Neural crest cell (in vitro differentiated cells): ENCODE measurements around the gene GIMAP8. TPM values are rescaled to one million over a fixed set of nuclear protein-coding genes. Genes with fewer than 3 reads are reported as not detected.

ENCODE experiments used
- DNase-seq: peaks from one replicate; pipeline ENCODE4 v3.0.0; 2021; ENCODE audit warnings: low read depth, mixed read lengths, low spot score
- H3K27ac Mint-ChIP-seq: one replicate; pipeline ENCODE4 v1.8.0; 2021; ENCODE audit warnings: mild to moderate bottlenecking, mixed read lengths; ENCODE audit not compliant: unreplicated experiment
- H3K27me3 Mint-ChIP-seq: 2 replicates; pipeline ENCODE4 v1.8.0; 2021; ENCODE audit warnings: low read depth, mild to moderate bottlenecking, mixed read lengths
- H3K36me3 Mint-ChIP-seq: 2 replicates; pipeline ENCODE4 v1.8.0; 2021; ENCODE audit warnings: low read depth, mild to moderate bottlenecking, mixed read lengths
- H3K4me1 Mint-ChIP-seq: 2 replicates; pipeline ENCODE4 v1.8.0; 2021; ENCODE audit warnings: mixed read lengths
- H3K4me3 Mint-ChIP-seq: one replicate; pipeline ENCODE4 v1.8.0; 2021; ENCODE audit warnings: mild to moderate bottlenecking, mixed read lengths
- H3K9me3 Mint-ChIP-seq: 2 replicates; pipeline ENCODE4 v1.8.0; 2021; ENCODE audit warnings: mixed read lengths
- total RNA-seq: library from RNA; stranded (reverse); gene quantifications from 2 replicates; pipeline ENCODE4 v1.2.1, GENCODE V29; 2021
- TF ChIP-seq, protein P1 (sequence below): fragments of 200-600 bp; sonication (generic); conservative IDR thresholded peaks from 2 replicates; pipeline ENCODE4 v1.5.0; 2021; ENCODE audit warnings: antibody characterized with exemption, mild to moderate bottlenecking

GIMAP8 gene
- total RNA-seq, 1 donor from 2014 or later, result not detected

GRCh38 chr7:150444674-150445365, 5.6 kb upstream of the GIMAP8 start:
- H3K4me1 Mint-ChIP-seq, result peaks cover 4% of the 10 kb centered on the region
- H3K27me3 Mint-ChIP-seq, result no peaks in the 10 kb centered on the region
- peaks cover 6% of the 10 kb centered on the region for H3K9me3 Mint-ChIP-seq
- TF ChIP-seq, protein P1, sequence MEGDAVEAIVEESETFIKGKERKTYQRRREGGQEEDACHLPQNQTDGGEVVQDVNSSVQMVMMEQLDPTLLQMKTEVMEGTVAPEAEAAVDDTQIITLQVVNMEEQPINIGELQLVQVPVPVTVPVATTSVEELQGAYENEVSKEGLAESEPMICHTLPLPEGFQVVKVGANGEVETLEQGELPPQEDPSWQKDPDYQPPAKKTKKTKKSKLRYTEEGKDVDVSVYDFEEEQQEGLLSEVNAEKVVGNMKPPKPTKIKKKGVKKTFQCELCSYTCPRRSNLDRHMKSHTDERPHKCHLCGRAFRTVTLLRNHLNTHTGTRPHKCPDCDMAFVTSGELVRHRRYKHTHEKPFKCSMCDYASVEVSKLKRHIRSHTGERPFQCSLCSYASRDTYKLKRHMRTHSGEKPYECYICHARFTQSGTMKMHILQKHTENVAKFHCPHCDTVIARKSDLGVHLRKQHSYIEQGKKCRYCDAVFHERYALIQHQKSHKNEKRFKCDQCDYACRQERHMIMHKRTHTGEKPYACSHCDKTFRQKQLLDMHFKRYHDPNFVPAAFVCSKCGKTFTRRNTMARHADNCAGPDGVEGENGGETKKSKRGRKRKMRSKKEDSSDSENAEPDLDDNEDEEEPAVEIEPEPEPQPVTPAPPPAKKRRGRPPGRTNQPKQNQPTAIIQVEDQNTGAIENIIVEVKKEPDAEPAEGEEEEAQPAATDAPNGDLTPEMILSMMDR, result no peak
- no peak for DNase-seq
- peaks cover 2% of the 10 kb centered on the region for H3K36me3 Mint-ChIP-seq
- H3K4me3 Mint-ChIP-seq, result no peak overlapping the region
- no peak overlapping the region for H3K27ac Mint-ChIP-seq

DNA sequence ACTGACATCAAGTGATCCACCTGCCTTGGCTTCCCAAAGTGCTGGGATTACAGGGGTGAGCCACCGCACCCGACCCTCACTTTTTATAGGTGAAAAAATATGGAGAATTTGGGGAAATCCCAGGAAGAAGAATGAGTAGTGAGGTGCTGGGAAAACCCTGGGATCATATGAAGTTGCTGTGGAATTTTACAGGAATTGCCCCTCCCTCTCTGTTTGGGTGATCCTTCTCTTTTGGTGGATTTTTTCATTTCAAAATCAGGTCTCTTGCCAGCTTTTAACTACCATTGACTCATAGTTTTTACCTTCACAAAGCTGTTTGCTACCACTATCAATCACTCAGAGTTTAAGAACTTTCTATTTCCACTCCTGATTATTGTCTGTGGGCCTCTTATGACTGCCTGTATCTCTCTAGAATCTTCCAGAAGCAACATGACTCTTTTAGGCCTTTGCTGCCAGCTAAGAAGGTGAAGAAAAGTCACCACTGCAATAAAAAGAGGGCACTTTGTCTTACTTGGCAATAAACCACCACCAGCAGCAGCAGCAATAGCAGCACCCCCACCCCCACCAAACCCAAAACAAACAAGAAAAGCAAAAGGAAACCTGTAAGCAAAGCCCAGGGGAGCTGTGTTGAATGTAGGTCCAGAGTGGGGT, 4.0 kb upstream of the GIMAP8 start:
- no peak for DNase-seq
- Mint-ChIP-seq H3K9me3 (peaks cover 4% of the 10 kb centered on the region), H3K4me3 (no peak overlapping the region), H3K4me1 (peaks cover 4% of the 10 kb centered on the region), H3K36me3 (peaks cover 2% of the 10 kb centered on the region), H3K27me3 (peaks cover 4% of the 10 kb centered on the region), H3K27ac (no peak overlapping the region)
- TF ChIP-seq, protein P1, result no peak

DNA sequence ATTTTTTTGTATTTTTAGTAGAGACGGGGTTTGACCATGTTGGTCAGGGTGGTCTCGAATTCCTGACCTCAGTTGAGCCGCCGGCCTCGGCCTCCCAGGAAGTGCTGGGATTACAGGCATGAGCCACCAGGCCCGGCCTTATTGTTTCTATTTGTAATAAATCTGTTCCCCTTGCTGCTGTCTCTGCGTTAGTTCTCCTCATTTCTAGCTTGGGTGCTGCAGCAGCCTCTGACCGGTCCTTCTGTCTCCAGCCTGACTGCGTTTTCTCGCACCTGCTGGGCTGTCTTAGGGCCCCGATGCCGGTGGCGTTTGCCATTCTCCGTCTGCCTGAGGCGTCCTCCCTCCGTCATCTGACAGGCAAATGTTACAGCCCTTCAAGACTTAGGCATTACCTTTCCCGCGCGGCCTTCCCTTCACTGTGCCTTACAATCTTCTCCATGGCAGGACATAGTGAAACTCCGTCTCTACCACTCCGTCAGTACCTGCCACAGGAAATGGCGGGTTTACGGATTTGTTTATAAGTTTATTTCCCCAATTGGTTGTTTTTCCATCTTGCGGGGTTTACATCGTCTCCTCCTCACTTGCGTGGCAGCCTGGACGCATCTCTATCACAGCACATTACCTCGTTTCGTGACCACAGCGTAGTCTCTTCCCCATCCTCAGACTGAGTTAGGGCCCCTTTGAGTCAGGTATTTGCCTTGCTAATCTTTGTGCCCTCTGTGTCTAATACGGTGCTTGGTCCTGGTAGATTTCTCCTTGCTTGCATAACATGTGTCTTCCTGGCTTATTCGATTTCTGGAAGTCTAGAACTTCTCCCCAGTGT, 2.3 kb upstream of the GIMAP8 start:
- no peaks in the 10 kb centered on the region for H3K9me3 Mint-ChIP-seq
- peak overlapping the region; percentile 72 for H3K27ac Mint-ChIP-seq
- TF ChIP-seq, protein P1, result no peak
- peaks cover 4% of the 10 kb centered on the region for H3K27me3 Mint-ChIP-seq
- H3K36me3 Mint-ChIP-seq, result no peaks in the 10 kb centered on the region
- peaks cover 4% of the 10 kb centered on the region for H3K4me1 Mint-ChIP-seq
- H3K4me3 Mint-ChIP-seq, result no peak overlapping the region
- no peak for DNase-seq

DNA sequence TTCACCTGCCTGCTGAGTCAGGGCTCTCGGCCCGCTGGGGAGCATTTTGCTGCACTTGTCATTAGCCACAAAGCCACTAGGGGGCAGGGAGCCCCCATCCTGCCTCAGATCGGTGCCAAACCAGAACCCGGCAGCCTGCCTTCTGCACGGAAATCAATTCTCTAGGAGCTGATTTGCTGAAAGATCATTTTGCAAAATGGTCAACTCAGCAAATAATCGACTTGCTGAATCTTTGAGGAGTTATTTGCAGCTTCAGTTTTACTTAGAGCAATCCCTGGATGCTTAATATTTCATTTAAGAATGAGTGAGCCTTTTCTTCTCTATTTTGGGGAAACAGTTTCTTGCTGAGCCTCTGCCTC, 1.7 kb upstream of the GIMAP8 start:
- peaks cover 4% of the 10 kb centered on the region for H3K27me3 Mint-ChIP-seq

More for the DNA sequence above, 1.7 kb upstream of the GIMAP8 start:
- no peak overlapping the region for H3K4me3 Mint-ChIP-seq
- TF ChIP-seq, protein P1, result peak; percentile 89
- H3K27ac Mint-ChIP-seq, result peak overlapping the region; percentile 72
- DNase-seq, result peak; percentile 71
- peaks cover 4% of the 10 kb centered on the region for H3K4me1 Mint-ChIP-seq
- no peaks in the 10 kb centered on the region for H3K36me3 Mint-ChIP-seq
- no peaks in the 10 kb centered on the region for H3K9me3 Mint-ChIP-seq
